Trophoblast cell (in vitro differentiated cells and primary cell): ENCODE results near the gene ARHGEF3.

Experiments used
- DNase-seq, 2 donors: peaks; one replicate each; pipeline ENCODE4 v3.0.0-alpha.2; 2016
- H2AFZ ChIP-seq: 2 replicates; pipeline ENCODE4 v1.6.1; 2013; ENCODE audit warnings: low read length, moderate library complexity, mild to moderate bottlenecking; ENCODE audit not compliant: insufficient read depth, poor library complexity
- H2AK5ac ChIP-seq: 2 replicates; pipeline ENCODE4 v1.6.1; 2013; ENCODE audit warnings: mild to moderate bottlenecking, low read length
- H2BK120ac ChIP-seq: 2 replicates; pipeline ENCODE4 v1.6.1; 2013; ENCODE audit warnings: low read length, mild to moderate bottlenecking, moderate library complexity; ENCODE audit not compliant: insufficient read depth, poor library complexity
- H2BK12ac ChIP-seq: 2 replicates; pipeline ENCODE4 v1.6.1; 2013; ENCODE audit warnings: mild to moderate bottlenecking, low read length, moderate library complexity
- H2BK5ac ChIP-seq: 2 replicates; pipeline ENCODE4 v1.6.1; 2013; ENCODE audit warnings: low read length, low read depth, moderate library complexity, mild to moderate bottlenecking; ENCODE audit not compliant: poor library complexity
- H3K14ac ChIP-seq: 2 replicates; pipeline ENCODE4 v1.6.1; 2013; ENCODE audit warnings: mild to moderate bottlenecking, low read length
- H3K18ac ChIP-seq: 2 replicates; pipeline ENCODE4 v1.6.1; 2013; ENCODE audit warnings: mild to moderate bottlenecking, low read length
- H3K23ac ChIP-seq: 2 replicates; pipeline ENCODE4 v1.6.1; 2013; ENCODE audit warnings: low read length
- H3K27ac ChIP-seq: 2 replicates; pipeline ENCODE4 v1.5.1; 2013; ENCODE audit warnings: low read depth, mild to moderate bottlenecking, inconsistent platforms, low read length, moderate library complexity
- H3K27me3 ChIP-seq: 2 replicates; pipeline ENCODE4 v1.6.1; 2013; ENCODE audit warnings: inconsistent platforms, mild to moderate bottlenecking, low read length, moderate library complexity; ENCODE audit not compliant: insufficient read depth
- H3K36me3 ChIP-seq, 2 experiments: 1 replicate in 1 of 2; 2 replicates in 1 of 2; pipeline ENCODE4 v1.6.1; 2013; ENCODE audit warnings: low read length in 2 of 2, mild to moderate bottlenecking in 2 of 2, moderate library complexity in 1 of 2; ENCODE audit not compliant: insufficient read depth in 2 of 2, control insufficient read depth in 1 of 2
- H3K4ac ChIP-seq: 2 replicates; pipeline ENCODE4 v1.6.1; 2013; ENCODE audit warnings: low read depth, mild to moderate bottlenecking, low read length, moderate library complexity
- H3K4me1 ChIP-seq, 2 experiments: 1 replicate in 1 of 2; 2 replicates in 1 of 2; pipeline ENCODE4 v1.6.1; 2013; ENCODE audit warnings: low read length in 2 of 2, mild to moderate bottlenecking in 2 of 2, moderate library complexity in 1 of 2; ENCODE audit not compliant: insufficient read depth in 2 of 2, control insufficient read depth in 1 of 2
- H3K4me2 ChIP-seq: 2 replicates; pipeline ENCODE4 v1.6.1; 2013; ENCODE audit warnings: inconsistent platforms, mild to moderate bottlenecking, low read length, moderate library complexity
- H3K4me3 ChIP-seq: 2 replicates; pipeline ENCODE4 v1.5.1; 2013; ENCODE audit warnings: mild to moderate bottlenecking, low read depth, low read length, inconsistent platforms
- H3K79me1 ChIP-seq: one replicate; pipeline ENCODE4 v1.6.1; 2013; ENCODE audit warnings: low read length
- H3K79me2 ChIP-seq: 2 replicates; pipeline ENCODE4 v1.6.1; 2013; ENCODE audit warnings: low read length, mild to moderate bottlenecking; ENCODE audit not compliant: control insufficient read depth, insufficient read depth, poor library complexity
- H3K9ac ChIP-seq: 2 replicates; pipeline ENCODE4 v1.6.1; 2013; ENCODE audit warnings: mild to moderate bottlenecking, low read length
- H3K9me3 ChIP-seq: 2 replicates; pipeline ENCODE4 v1.6.1; 2013; ENCODE audit warnings: low read depth, mild to moderate bottlenecking, control low read depth, inconsistent platforms, low read length; ENCODE audit not compliant: insufficient read depth
- H4K12ac ChIP-seq: 2 replicates; pipeline ENCODE4 v1.6.1; 2013; ENCODE audit warnings: low read depth, mild to moderate bottlenecking, low read length, moderate library complexity
- H4K8ac ChIP-seq: 2 replicates; pipeline ENCODE4 v1.6.1; 2013; ENCODE audit warnings: low read depth, mild to moderate bottlenecking, low read length, moderate library complexity
- H4K91ac ChIP-seq: one replicate; pipeline ENCODE4 v1.6.1; 2013; ENCODE audit warnings: low read depth, mild to moderate bottlenecking, low read length, moderate library complexity
- WGBS: extraction: QIAGEN DNeasy Blood & Tissue Kit; methylation state at CpG from one replicate; pipeline ENCODE4 v1.1.7; 2013; ENCODE audit warnings: missing lambda C conversion rate; ENCODE audit not compliant: insufficient read length, insufficient coverage; ENCODE audit errors: extremely low coverage; 5-methylcytosine and 5-hydroxymethylcytosine counted together

Gene ARHGEF3

GRCh38 chr3:56764184-56764583, 37.6 kb downstream of the ARHGEF3 start:
- no peaks in the 10 kb centered on the region for H3K27me3 ChIP-seq
- no peak overlapping the region for H3K4me3 ChIP-seq
- no CpG with 5 or more reads among the region's 2 CpGs for WGBS
- H3K14ac ChIP-seq: no peak overlapping the region
- H3K4me1 ChIP-seq: peaks cover 0 to 2% of the 10 kb centered on the region in 2 experiments
- no peak overlapping the region for H4K12ac ChIP-seq
- H3K79me2 ChIP-seq: no peaks in the 10 kb centered on the region
- H3K79me1 ChIP-seq: no peaks in the 10 kb centered on the region
- no peak overlapping the region for H4K91ac ChIP-seq
- H2BK120ac ChIP-seq: no peak overlapping the region
- H3K4me2 ChIP-seq: no peak overlapping the region
- H2BK12ac ChIP-seq: no peak overlapping the region
- H3K23ac ChIP-seq: no peak overlapping the region
- H2BK5ac ChIP-seq: no peak overlapping the region
- no peak overlapping the region for H4K8ac ChIP-seq
- H3K27ac ChIP-seq: no peak overlapping the region
- H3K9me3 ChIP-seq: peaks cover 1% of the 10 kb centered on the region
- no peak overlapping the region for H2AK5ac ChIP-seq
- no peaks in the 10 kb centered on the region for H3K36me3 ChIP-seq
- no peak overlapping the region for H3K18ac ChIP-seq
- no peak overlapping the region for H3K4ac ChIP-seq
- no peak overlapping the region for H2AFZ ChIP-seq
- no peak for DNase-seq
- no peak overlapping the region for H3K9ac ChIP-seq

- Histone ChIP-seq H2AFZ (no peak overlapping the region), H3K9ac (no peak overlapping the region), H3K79me2 (no peaks in the 10 kb centered on the region), H3K9me3 (peaks cover 1% of the 10 kb centered on the region), H4K12ac (no peak overlapping the region), H3K23ac (no peak overlapping the region), H2AK5ac (no peak overlapping the region), H4K91ac (no peak overlapping the region), H2BK5ac (no peak overlapping the region), H2BK120ac (no peak overlapping the region), H3K4me2 (no peak overlapping the region), H3K4me1 (peaks cover 2 to 4% of the 10 kb centered on the region in 2 experiments), H4K8ac (no peak overlapping the region), H3K27ac (no peak overlapping the region), H3K27me3 (no peaks in the 10 kb centered on the region), H3K4ac (no peak overlapping the region), H3K14ac (no peak overlapping the region), H2BK12ac (no peak overlapping the region), H3K79me1 (no peaks in the 10 kb centered on the region), H3K36me3 (no peaks in the 10 kb centered on the region), H3K4me3 (no peak overlapping the region), H3K18ac (no peak overlapping the region)
- WGBS: no CpG with 5 or more reads among the region's 2 CpGs
- DNase-seq: no peak
Measured at GRCh38 chr3:56763233-56763632, 38.5 kb downstream of the ARHGEF3 start.

GRCh38 chr3:56762718-56763117, 39.0 kb downstream of the ARHGEF3 start:
- no peak overlapping the region for H3K4me2 ChIP-seq
- no peak overlapping the region for H3K18ac ChIP-seq
- peaks cover 1% of the 10 kb centered on the region for H3K9me3 ChIP-seq
- no peak overlapping the region for H4K8ac ChIP-seq
- no CpG with 5 or more reads among the region's 1 CpG for WGBS
- H3K23ac ChIP-seq: no peak overlapping the region
- H3K36me3 ChIP-seq: no peaks in the 10 kb centered on the region
- no peak overlapping the region for H4K91ac ChIP-seq
- DNase-seq: no peak
- peaks cover 2 to 4% of the 10 kb centered on the region in 2 experiments for H3K4me1 ChIP-seq
- no peak overlapping the region for H3K14ac ChIP-seq
- H3K79me2 ChIP-seq: no peaks in the 10 kb centered on the region
- no peak overlapping the region for H3K9ac ChIP-seq
- H2BK5ac ChIP-seq: no peak overlapping the region
- H2BK120ac ChIP-seq: no peak overlapping the region
- no peak overlapping the region for H4K12ac ChIP-seq
- no peak overlapping the region for H2BK12ac ChIP-seq
- H3K4me3 ChIP-seq: no peak overlapping the region
- no peak overlapping the region for H2AK5ac ChIP-seq
- H2AFZ ChIP-seq: no peak overlapping the region
- no peaks in the 10 kb centered on the region for H3K79me1 ChIP-seq
- no peak overlapping the region for H3K4ac ChIP-seq
- no peaks in the 10 kb centered on the region for H3K27me3 ChIP-seq
- H3K27ac ChIP-seq: no peak overlapping the region

- H3K4me2 ChIP-seq: no peak overlapping the region
- H3K9me3 ChIP-seq: peaks cover 1% of the 10 kb centered on the region
- H3K4ac ChIP-seq: no peak overlapping the region
- H3K79me2 ChIP-seq: no peaks in the 10 kb centered on the region
- H3K18ac ChIP-seq: no peak overlapping the region
- no peak overlapping the region for H4K12ac ChIP-seq
- H3K4me3 ChIP-seq: no peak overlapping the region
- no peak overlapping the region for H4K8ac ChIP-seq
- no peak for DNase-seq
- no peak overlapping the region for H2AFZ ChIP-seq
- no peaks in the 10 kb centered on the region for H3K79me1 ChIP-seq
- no peak overlapping the region for H2BK120ac ChIP-seq
- WGBS: no CpG with 5 or more reads among the region's 11 CpGs
- no peak overlapping the region for H4K91ac ChIP-seq
- no peak overlapping the region for H3K9ac ChIP-seq
- H2AK5ac ChIP-seq: no peak overlapping the region
- no peak overlapping the region for H3K27ac ChIP-seq
- H2BK12ac ChIP-seq: no peak overlapping the region
- no peaks in the 10 kb centered on the region for H3K36me3 ChIP-seq
- no peaks in the 10 kb centered on the region for H3K27me3 ChIP-seq
- H3K4me1 ChIP-seq: peaks cover 2 to 4% of the 10 kb centered on the region in 2 experiments
- no peak overlapping the region for H3K14ac ChIP-seq
- H2BK5ac ChIP-seq: no peak overlapping the region
- no peak overlapping the region for H3K23ac ChIP-seq
Measured at GRCh38 chr3:56761887-56762651, 39.7 kb downstream of the ARHGEF3 start.
